NCI-H226 (cell line): Measurements from ENCODE around the gene ACAT2.
A peak's percentile ranks its signal among the peaks of the same experiment; 100 is the strongest.
"Not testable (repeated sequence)": the region's sequence is repeated elsewhere in the genome, so short reads cannot be mapped to it uniquely, and the experiment has no call there.

Experiments
- DNase-seq: peaks from one replicate; pipeline ENCODE4 v3.0.0-alpha.2; 2015

ACAT2 gene

DNA sequence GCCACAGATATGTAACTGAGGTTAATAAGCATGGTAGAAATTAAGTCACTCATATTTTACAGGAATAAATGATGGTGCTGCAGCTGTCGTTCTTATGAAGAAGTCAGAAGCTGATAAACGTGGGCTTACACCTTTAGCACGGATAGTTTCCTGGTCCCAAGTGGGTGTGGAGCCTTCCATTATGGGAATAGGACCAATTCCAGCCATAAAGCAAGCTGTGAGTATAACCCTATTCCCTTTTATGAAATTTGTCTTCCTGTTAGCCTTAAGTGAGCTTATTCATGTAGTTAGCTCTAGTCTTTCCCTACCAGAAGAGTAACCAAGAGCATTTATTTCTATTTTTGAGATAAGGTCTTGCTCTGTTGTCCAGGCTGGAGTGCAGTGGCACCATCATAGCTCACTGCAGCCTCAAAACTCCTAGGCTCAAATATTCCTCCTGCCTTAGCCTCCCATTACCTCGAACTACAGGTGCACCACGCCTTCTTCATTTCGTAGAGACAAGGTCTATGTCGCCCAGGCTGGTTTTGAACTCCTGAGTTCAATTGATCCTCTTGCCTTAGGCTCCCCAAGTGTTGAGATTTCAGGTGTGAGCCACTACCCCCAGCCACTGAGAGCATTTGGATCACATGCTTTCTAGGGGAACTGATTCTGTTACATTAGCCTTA lies 15.5 kb downstream of the ACAT2 start:
- DNase-seq, result no peak

DNA sequence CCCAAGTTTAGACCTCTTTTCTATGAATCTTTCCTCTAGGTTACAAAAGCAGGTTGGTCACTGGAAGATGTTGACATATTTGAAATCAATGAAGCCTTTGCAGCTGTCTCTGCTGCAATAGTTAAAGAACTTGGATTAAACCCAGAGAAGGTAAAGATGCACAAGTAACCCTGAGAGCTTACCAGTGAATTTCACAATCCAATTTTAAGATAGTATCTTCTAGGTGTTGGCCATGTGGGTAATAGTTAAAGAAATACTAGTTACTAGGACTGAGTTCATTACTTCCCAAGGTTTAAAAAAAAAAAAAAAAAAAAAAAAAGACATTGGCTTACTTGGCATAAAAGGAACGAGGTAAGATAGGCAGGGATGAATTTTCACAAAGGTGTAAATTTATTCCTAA lies 16.3 kb downstream of the ACAT2 start:
- no peak for DNase-seq

DNA sequence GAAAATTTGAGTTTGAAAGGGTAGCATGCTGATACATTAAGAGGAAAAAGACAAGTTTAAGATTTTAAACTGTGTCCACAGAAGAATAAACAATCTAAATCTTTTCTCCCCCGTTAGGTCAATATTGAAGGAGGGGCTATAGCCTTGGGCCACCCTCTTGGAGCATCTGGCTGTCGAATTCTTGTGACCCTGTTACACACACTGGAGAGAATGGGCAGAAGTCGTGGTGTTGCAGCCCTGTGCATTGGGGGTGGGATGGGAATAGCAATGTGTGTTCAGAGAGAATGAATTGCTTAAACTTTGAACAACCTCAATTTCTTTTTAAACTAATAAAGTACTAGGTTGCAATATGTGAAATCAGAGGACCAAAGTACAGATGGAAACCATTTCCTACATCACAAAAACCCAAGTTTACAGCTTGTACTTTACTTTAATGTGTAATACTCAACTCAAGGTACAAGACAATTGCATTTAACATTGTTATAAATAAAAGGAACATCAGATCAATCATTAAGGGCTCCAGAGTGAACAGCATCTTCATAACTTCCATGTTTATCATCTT lies 16.8 kb downstream of the ACAT2 start:
- no peak for DNase-seq

DNA sequence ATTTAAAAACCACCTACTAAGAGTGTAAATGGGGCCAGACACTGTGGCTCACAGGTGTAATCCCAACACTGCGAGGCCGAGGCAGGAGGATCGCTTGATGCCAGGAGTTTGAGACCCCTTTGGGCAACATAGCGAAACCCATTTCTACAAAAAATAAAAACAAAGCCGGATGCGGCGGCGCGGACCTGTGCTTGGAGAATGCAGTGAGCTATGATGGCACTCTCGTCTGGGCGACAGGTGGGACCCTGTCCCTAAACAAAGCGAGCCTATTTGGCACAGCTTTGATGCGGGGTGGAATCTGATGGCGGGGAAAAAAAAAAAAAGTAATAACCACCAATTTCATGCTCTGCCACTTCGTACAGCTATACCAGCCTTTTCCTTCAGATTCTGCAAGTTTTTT lies 26.4 kb downstream of the ACAT2 start:
- no peak for DNase-seq

DNA sequence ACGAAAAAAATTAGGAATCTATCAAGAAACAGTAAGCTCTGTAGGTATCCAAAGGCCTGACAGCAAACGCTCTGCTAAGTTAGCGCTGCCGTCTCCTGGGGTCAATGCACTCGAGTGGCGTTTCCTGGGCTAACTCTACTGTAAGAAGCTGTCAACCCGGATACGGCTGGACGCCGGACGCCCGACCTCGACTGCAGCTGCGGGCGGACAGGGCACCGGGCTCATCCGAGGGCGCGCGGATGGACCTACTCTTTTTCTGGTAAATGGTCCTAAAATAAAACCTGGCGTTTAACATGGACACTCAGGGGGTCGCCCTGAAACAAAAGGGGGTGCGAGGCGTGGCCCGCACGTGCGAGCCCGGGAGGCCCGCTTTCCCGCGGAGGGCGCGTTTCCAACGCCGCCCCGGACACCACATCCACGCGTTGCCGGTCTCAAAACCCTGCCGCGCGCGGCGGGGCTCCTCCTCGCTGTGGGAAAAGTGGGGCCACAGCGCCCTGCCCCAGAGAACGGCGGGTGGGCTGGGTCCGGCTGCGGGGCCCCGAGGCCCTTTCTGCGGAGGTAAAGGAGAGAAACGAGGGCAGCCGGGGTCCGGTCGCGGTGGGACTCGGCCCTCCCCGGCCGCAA lies 27.0 kb downstream of the ACAT2 start:
- DNase-seq, result no peak

DNA sequence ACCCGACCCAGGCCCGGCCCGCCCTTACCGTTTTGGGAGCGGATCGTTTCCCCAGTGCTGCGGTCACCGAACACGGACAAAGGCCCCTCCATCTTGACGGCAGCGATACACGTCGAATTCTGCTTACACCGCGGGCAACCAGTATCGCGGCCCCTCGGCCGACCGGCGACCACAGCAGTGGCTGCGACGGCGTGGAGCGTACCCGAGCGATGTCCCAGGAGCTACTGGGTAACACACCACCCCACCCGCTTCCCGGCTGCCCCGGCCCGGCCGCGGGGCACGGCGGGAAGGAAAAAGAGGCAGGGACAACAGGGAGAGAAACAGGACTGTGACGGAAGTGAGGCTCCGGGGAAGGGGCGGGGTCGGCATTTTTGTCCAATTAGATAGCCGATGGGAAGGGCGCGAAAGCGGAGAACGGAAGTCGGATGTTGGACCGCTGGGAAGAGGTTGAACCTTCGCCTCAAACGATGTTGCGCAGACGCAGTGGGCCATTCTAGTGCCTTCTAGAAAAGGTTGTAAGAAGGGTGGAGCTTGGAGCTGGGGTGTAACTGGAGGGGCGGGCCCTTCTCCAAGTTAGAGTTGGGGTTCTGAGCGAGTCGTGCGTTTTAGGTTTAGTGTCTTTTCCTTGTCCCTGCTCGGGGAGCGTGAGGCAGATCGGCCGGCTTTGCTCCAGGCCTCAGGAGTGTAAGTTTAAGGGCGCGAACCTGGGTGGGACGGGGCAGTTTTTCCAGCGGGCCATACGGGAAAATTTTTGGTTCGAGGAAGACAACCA lies 27.7 kb downstream of the ACAT2 start, which contains the start of gene TCP1:
Gene TCP1, minus strand, starts transcription at position 226 of the 772 bp plus-strand sequence. Its CDS starts 134 bp downstream, at position 92.
- DNase-seq, result peak; percentile 99

DNA sequence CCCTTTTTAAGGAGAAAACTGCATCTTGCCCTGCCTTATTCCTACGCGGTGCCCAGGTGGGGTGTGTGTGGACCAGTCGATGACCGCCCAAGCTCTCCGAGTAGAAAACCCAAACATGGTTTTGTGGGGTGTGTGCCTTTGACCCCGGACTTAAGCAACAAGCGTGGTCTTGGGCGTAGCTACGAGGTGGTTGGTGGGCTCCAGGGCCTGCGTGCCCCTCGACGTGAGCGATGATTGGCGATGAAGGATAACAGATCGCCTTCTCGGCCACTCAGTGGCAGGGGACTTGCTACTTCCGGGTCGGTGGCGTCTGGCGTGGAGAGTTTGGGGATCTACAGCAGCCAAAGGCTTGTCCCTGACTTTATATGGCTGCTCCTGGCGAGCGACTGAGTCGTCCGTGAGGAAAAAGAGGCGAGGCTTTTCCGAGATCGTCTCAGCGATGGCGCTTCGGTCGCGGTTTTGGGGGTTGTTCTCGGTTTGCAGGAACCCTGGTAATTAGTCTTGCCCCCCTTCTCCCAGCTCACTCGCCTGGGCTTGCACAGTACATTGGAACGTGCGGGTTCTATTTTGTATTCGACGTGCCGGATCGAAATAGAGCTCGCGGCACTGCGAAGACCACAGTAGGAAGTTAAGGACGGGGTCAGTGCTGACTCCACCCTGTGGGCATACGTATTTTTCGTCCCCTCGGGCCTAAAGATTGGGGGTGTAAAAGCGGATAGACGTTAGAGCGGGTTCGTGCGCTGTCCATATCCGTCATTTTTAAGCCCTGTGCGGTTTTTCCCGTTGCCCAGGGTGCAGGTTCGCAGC lies 28.5 kb downstream of the ACAT2 start, which contains the start of gene MRPL18:
Gene MRPL18, plus strand, starts transcription at position 319 of the 807 bp plus-strand sequence. Its CDS starts 121 bp downstream, at position 440.
- peak; percentile 99 for DNase-seq

DNA sequence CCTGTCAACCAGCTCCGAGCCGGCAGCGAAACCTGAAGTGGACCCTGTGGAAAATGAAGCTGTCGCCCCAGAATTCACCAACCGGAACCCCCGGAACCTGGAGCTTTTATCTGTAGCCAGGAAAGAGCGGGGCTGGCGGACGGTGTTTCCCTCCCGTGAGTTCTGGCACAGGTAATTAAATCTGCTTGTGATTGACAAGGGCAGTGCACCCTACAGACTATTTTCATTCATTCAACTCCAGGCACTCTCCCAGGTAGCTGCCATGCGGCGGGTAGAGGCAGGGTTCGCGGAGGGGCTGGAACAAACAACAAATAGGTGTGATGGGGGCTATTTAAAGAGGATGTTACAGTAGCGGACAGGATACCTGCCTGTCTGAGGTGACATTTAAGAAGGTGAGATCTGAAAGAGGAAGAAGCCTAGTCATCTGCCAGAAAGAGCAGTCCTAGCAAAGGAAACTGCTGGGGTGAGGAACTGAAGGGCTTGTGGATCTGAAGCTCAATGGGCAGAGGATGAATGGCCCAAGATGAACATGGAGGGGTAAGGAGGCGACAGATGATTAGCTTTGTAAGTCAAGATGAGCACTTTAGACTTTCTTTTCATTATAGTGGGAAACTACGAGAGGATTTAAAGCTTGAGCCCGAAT lies 29.2 kb downstream of the ACAT2 start:
- DNase-seq, result no peak

DNA sequence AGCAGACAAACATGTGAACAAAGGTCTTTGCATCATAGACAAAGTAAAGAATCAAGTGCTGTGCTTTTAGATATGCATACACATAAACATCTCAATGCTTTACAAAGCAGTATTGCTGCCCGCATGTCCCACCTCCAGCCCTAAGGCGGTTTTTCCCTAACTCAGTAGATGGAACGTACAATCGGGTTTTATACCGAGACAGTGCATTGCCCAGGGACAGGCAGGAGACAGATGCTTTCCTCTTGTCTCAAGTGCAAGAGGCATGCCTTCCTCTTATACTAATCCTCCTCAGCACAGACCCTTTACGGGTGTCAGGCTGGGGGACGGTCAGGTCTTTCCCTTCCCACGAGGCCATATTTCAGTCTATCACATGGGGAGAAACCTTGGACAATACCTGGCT lies 33.1 kb downstream of the ACAT2 start:
- DNase-seq, result not testable (repeated sequence)

DNA sequence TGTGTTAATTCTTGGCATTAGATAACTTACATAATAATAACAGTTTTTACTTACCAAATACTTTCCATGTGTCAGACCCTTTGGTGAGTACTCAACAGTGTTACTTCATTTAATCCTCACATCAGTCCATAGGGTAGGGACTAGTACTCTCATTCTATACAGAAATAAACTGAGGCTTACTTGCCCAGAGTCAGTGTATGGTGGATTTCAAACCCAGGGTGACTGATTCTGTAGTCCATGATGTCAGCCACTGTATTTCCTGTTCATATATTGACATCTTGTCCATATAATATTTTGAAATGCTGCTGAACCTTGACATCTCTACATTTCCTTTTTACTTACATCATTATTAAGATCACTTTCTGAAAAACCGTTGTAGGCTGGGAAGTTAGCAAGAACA lies 35.7 kb downstream of the ACAT2 start:
- DNase-seq, result no peak

DNA sequence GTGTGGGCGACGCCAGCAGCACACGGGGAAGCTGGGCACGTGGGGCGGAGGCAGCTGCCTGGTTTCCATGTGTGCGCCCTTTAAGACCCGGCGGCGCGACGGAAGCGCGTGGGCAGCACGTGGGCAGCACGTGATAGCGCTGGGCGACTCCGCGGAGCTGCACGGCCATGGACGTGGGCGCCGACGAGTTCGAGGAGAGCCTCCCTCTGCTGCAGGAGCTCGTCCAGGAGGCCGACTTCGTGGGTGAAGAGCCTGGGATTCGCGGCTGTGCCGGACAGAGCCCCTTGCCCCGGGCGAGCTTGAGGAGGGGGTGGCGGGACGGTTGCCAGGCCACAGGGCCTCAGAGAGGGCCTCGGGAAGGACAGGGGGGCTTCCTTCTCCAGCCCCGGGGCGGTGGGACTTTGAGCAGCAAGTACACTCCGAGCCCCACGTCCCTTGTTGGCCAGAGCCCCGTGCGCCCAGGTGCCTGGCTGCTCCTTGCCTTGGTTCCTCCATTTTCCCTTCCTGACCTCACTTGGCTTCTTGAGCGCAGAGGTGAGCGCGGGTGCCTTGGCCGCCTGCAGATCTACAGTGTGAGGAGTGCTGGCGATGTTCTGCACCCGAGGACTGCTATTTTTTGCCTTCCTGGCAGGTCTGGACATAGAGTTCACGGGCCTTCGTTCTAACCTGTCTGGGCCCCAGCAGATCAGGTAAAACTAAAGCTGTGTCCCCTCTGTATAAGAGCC lies 38.5 kb downstream of the ACAT2 start, which contains the start of gene PNLDC1:
Gene PNLDC1, plus strand, starts transcription at position 136 of the 725 bp plus-strand sequence. Its CDS starts 32 bp downstream, at position 168.
- no peak for DNase-seq

DNA sequence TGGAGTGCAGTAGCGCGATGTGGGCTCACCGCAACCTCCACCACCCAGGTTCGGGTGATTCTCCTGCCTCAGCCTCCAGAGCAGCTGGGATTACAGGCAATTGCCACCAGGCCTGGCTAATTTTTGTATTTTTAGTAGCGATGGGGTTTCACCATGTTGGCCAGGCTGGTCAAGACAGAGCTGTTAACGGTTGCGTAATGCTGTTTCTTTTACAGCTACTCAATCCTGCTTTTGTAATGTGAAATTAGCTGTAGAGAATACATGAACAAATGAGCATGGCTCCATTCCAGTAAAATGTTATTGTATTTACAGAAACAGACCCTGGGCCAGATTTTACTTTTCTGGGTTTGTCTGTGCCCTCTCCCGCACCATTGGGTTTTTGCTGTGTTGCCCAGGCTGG lies 40.1 kb downstream of the ACAT2 start:
- no peak for DNase-seq

DNA sequence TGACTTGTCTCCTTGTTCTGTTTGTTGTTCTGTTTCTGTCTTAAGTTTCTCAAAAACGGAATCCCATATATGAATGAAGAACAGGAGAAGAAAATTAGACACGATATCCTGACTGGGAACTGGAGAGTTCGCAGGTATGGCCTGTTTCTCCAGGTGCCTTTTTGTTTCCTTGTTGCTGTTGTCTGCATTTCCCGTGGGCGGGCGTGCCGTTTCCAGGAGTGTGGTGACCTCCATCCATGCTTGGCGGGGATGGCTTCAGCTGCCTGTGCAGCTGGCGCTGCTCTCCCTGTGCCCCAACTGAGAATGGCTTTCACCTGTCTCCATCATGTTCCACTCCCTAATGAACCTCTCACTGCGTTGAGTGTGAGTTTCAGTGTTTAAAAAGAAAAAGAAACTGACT lies 42.7 kb downstream of the ACAT2 start:
- DNase-seq, result no peak

DNA sequence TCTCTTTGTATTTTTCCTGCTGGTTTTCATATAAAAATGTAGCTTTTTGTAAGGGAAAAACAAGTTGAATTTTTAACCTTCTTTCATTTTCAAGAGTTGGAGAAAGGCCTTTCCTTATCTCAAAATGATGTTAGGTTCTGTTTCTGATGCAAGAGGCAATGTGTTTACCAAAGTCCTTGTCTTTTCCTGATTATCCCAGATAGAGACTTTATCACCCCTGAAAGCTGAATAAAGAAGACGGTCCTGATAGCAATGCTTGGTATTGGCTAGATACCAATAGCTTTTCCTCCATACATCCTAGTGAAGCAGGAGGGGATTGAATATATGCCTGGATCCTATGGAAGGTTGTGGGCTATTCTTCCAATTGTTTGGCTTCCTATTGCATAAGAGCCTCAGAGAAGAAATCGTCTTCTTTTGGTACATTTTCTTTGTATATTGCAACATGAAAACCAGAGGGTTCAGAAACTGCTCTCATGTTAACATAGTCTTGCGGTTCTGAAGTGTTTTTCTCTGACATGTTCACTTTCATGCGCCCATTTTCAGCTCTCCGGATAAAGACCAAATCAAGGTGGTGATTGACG lies 43.7 kb downstream of the ACAT2 start:
- DNase-seq, result no peak

DNA sequence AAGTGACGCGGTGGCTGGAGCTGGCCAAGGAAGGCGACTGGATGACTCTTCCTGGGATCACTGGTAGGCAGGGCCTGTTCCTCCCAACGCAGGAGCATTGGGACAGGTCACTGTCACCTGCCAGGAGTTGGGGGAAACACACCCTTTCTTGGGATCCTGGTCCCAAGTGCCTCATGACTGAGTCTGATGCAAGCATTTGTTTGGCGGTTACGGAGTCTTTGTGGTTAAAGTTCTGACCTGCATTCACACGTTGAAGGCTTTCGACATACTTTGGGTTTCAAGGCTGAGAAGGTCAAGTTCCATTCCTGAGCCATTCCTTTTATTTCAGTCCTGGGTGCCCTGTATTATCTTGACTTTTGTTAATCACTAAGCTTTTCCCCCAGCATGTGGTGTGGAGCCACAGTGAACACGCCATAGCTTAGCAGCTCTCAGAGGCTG lies 44.2 kb downstream of the ACAT2 start:
- DNase-seq, result peak; percentile 48

DNA sequence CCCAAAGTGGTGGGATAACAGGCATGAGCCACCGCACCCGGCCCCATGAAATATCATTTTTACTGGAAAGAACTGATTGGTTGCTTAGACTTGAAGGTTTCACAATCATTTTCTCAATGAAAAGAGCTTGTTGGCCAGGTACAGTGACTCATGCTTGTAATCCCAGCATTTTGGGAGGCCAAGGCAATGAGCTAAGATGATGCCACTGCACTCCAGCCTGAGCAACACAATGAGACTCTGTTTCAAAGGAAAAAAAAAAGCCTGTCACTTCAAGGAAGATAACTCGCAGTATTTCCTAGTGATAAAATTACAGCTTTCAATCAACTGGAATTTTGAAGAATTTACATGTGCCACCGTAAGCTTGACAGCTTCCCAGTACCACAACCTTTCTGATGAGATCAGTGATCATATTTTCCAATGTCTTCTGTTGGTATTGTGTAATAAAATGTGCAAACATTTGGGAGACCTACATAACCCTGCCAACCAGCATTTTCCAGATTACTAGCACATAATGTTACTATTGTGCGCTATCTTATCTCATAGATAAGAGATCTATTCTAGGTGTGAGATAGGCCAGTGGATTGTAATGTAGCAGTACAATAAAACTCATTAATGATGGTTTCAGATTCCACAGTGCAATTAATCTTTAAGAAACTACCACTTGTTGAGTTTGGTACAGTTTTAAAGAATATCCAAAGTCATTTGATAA lies 45.5 kb downstream of the ACAT2 start:
- DNase-seq, result peak; percentile 61

DNA sequence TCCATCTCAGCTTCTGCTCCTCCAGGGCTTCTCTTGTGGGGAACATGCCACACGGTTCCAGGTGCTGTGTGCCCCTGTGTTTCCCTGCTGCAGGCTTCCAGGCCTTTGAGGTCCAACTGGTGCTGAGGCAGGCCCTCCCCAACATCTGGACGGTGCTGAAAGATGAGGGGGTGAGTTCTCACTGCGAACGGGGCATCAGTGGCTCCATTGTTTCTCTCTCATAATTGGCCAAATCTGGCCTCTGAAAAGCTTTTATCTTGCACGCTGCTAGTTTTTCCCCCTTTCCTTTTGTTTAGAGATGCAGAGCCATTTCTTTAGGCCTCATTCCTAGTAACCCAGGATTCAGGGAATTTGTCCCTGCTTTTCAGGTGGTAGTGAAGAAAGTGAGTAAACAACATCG lies 46.8 kb downstream of the ACAT2 start:
- no peak for DNase-seq

DNA sequence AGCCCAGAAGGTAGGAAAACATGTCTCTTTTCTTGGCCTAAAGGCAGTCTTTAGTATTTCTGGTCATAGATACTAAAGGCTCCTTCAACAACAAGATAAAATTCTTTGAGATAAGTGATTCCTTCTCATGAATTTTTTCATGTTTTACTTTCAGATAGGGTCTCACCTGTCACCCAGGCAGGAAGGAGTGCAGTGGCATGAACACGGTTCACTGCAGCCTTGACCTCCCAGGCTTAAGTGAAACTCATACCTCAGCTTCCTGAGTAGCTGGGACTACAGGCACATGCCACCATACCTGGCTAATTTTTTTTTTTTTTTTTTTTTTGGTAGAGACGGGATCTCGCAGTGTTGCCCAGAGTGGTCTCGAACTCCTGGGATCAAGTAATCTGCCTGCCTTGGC lies 47.3 kb downstream of the ACAT2 start:
- no peak for DNase-seq

DNA sequence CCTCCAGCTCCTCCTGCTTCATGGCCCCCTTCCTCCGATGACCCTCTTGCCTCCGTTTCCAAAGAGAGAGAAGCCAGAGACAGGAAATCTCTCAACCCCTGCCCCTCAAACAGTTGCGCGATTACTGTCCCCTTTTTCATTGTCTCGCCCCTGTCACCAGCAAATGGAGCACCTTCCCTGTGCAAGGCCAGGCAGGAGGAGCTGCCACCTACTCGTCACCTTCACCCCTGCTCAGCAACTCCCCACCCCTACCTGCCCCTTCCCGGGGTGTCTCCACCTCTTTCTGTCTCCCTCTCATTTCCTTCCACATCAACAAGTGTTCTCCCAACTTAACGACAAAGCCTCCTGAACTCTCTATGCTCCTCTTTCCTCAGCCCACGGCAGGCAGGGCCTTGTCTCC lies 51.9 kb downstream of the ACAT2 start:
- DNase-seq, result no peak

DNA sequence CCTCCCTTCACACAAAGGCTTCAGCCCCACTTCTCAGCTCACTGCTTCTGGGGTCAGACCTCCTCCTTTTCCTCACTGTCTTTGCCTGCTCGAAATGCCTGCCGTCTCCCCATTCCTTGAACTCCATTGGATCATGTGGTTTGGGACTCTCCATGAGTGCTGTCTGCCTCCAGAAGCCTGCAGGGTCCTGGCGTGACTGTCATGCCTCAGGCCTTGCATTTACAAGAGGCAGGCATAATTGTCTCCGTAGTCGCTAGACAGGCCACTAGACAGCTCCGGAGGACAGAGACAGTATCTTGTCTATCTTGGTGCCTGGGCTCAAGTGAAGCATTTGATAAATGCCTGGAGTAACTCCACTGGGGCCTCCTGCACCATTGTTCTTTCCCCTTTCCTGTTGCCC lies 53.6 kb downstream of the ACAT2 start:
- no peak for DNase-seq
